ENCODE results near the gene CNGB1.
"Not testable (repeated sequence)": the region's sequence is repeated elsewhere in the genome, so short reads cannot be mapped to it uniquely, and the experiment has no call there.

Gene CNGB1

GRCh38 chr16:57923841-57924240, 47.1 kb downstream of the CNGB1 start:
- no peak for DNase-seq

- DNase-seq, result no peak
Measured at GRCh38 chr16:57923418-57923817, 47.5 kb downstream of the CNGB1 start.

GRCh38 chr16:57920880-57921229, 50.1 kb downstream of the CNGB1 start:
- no peak for DNase-seq

GRCh38 chr16:57920215-57920879, 50.6 kb downstream of the CNGB1 start:
- DNase-seq, result no peak

GRCh38 chr16:57918994-57919393, 51.9 kb downstream of the CNGB1 start:
- DNase-seq, result no peak

GRCh38 chr16:57918444-57918843, 52.5 kb downstream of the CNGB1 start:
- DNase-seq, result no peak

- not testable (repeated sequence) for DNase-seq
Measured at GRCh38 chr16:57917929-57918328, 53.0 kb downstream of the CNGB1 start.

- DNase-seq, result not testable (repeated sequence)
Measured at GRCh38 chr16:57917489-57917888, 53.4 kb downstream of the CNGB1 start.

- DNase-seq, result no peak
Measured at GRCh38 chr16:57916735-57917438, 54.0 kb downstream of the CNGB1 start.

- DNase-seq, result no peak
Measured at GRCh38 chr16:57915811-57916488, 55.0 kb downstream of the CNGB1 start.

- DNase-seq, result no peak
Measured at GRCh38 chr16:57915267-57915666, 55.7 kb downstream of the CNGB1 start.

- DNase-seq, result no peak
Measured at GRCh38 chr16:57914244-57915173, 56.4 kb downstream of the CNGB1 start.

- no peak for DNase-seq
Measured at GRCh38 chr16:57912529-57913260, 58.2 kb downstream of the CNGB1 start.

GRCh38 chr16:57911743-57912142, 59.2 kb downstream of the CNGB1 start:
- no peak for DNase-seq

- DNase-seq, result no peak
Measured at GRCh38 chr16:57910696-57911095, 60.2 kb downstream of the CNGB1 start.

GRCh38 chr16:57908409-57908987, 62.4 kb downstream of the CNGB1 start:
- DNase-seq, result no peak

GRCh38 chr16:57906382-57907316, 64.3 kb downstream of the CNGB1 start:
- no peak for DNase-seq

- DNase-seq, result no peak
Measured at GRCh38 chr16:57904101-57904500, 66.8 kb downstream of the CNGB1 start.

- no peak for DNase-seq
Measured at GRCh38 chr16:57903656-57904055, 67.3 kb downstream of the CNGB1 start.

- DNase-seq, result no peak
Measured at GRCh38 chr16:57901480-57902069, 69.4 kb downstream of the CNGB1 start.
